ENCODE results near the gene HECTD2.

DNA sequence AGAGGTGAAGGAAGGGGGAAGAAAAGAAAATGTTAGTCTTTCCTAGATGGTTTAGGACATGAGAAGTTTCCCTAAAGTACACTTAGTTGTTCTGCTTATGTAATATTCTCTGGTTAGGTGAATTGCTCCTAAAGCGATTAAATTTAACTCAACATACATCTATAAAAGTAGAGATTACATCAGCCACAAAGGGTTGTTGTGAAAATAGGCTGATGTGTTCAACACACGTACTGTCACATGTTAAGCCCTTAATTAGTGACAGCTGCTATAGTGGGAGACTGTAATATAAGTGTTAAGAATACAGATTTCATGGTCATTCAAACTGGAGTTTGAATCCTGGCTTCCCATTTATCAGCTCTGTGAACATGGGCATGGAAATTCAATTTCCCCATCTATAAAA is 12.8 kb downstream of the HECTD2 start:
- TF ChIP-seq POLR2A (IDR thresholded peaks at IDR 0.05), result no peak
- TF ChIP-seq, protein P1, sequence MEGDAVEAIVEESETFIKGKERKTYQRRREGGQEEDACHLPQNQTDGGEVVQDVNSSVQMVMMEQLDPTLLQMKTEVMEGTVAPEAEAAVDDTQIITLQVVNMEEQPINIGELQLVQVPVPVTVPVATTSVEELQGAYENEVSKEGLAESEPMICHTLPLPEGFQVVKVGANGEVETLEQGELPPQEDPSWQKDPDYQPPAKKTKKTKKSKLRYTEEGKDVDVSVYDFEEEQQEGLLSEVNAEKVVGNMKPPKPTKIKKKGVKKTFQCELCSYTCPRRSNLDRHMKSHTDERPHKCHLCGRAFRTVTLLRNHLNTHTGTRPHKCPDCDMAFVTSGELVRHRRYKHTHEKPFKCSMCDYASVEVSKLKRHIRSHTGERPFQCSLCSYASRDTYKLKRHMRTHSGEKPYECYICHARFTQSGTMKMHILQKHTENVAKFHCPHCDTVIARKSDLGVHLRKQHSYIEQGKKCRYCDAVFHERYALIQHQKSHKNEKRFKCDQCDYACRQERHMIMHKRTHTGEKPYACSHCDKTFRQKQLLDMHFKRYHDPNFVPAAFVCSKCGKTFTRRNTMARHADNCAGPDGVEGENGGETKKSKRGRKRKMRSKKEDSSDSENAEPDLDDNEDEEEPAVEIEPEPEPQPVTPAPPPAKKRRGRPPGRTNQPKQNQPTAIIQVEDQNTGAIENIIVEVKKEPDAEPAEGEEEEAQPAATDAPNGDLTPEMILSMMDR (IDR thresholded peaks at IDR 0.05), result no peak
- no peak for TF ChIP-seq POLR2AphosphoS5 (IDR thresholded peaks at IDR 0.05)
